HepG2 (cell line): Measurements from ENCODE around the gene CADPS2. TPM values are rescaled to one million over a fixed set of nuclear protein-coding genes. Genes with fewer than 3 reads are reported as not detected.

ENCODE experiments used
- CBFB ChIP-seq: sonication (generic); formaldehyde crosslinking; IDR thresholded peaks from 2 replicates; pipeline ENCODE4 v1.4.0; 2020; ENCODE audit warnings: missing genetic modification reagents
- CENPT ChIP-seq: sonication (generic); formaldehyde crosslinking; IDR thresholded peaks from 2 replicates; pipeline ENCODE4 v1.8.0; 2022; ENCODE audit warnings: low read depth, mild to moderate bottlenecking, moderate library complexity, missing genetic modification reagents
- CTCF ChIP-seq: sonication (generic); formaldehyde crosslinking; IDR thresholded peaks from 2 replicates; pipeline ENCODE4 v1.5.0; 2020; ENCODE audit warnings: mild to moderate bottlenecking, missing genetic modification reagents, moderate library complexity
- DMAP1 ChIP-seq: IDR thresholded peaks from 2 replicates; pipeline ENCODE4 v1.6.1; 2016
- GTF3A ChIP-seq: sonication (generic); formaldehyde crosslinking; conservative IDR thresholded peaks from 2 replicates; pipeline ENCODE4 v1.4.0; 2020; ENCODE audit warnings: mild to moderate bottlenecking, missing genetic modification reagents
- HIVEP1 ChIP-seq: sonication (generic); formaldehyde crosslinking; IDR thresholded peaks from 2 replicates; pipeline ENCODE4 v1.4.0; 2020; ENCODE audit warnings: mild to moderate bottlenecking, missing genetic modification reagents
- JARID2 ChIP-seq: sonication (generic); formaldehyde crosslinking; IDR thresholded peaks from 2 replicates; pipeline ENCODE4 v1.8.1; 2023; ENCODE audit warnings: missing genetic modification reagents, inconsistent platforms; ENCODE audit not compliant: insufficient replicate concordance
- NR2F6 ChIP-seq, 2 experiments: IDR thresholded peaks; 2 replicates each; pipeline ENCODE4 v1.6.1; 2016; ENCODE audit warnings: antibody characterized with exemption in 1 of 2, mild to moderate bottlenecking in 1 of 2
- PAF1 ChIP-seq: IDR thresholded peaks from 2 replicates; pipeline ENCODE4 v1.6.1; 2016; ENCODE audit warnings: missing genetic modification reagents, missing compliant biosample characterization
- PPARG ChIP-seq: conservative IDR thresholded peaks from 2 replicates; pipeline ENCODE4 v1.6.1; 2016; ENCODE audit warnings: missing biosample characterization, missing genetic modification reagents
- SALL1 ChIP-seq: sonication (generic); formaldehyde crosslinking; IDR thresholded peaks from 2 replicates; pipeline ENCODE4 v1.8.0; 2022; ENCODE audit warnings: mild to moderate bottlenecking, missing genetic modification reagents
- SMAD1 ChIP-seq: sonication (generic); formaldehyde crosslinking; IDR thresholded peaks from 2 replicates; pipeline ENCODE4 v1.4.0; 2020; ENCODE audit warnings: missing genetic modification reagents, low read depth, mild to moderate bottlenecking, borderline replicate concordance
- TFDP2 ChIP-seq: sonication (generic); formaldehyde crosslinking; IDR thresholded peaks from 2 replicates; pipeline ENCODE4 v1.4.0; 2020; ENCODE audit warnings: missing genetic modification reagents
- ZNF224 ChIP-seq: sonication (generic); formaldehyde crosslinking; IDR thresholded peaks from 2 replicates; pipeline ENCODE4 v1.5.0; 2020; ENCODE audit warnings: mild to moderate bottlenecking, missing genetic modification reagents
- ZNF3 ChIP-seq: IDR thresholded peaks from 2 replicates; pipeline ENCODE4 v1.7.0; 2017; ENCODE audit warnings: inconsistent platforms
- ZNF430 ChIP-seq: sonication (generic); formaldehyde crosslinking; IDR thresholded peaks from 2 replicates; pipeline ENCODE4 v1.9.0; 2021; ENCODE audit warnings: mild to moderate bottlenecking, missing genetic modification reagents
- ZNF7 ChIP-seq: IDR thresholded peaks from 2 replicates; pipeline ENCODE4 v1.6.1; 2016; ENCODE audit warnings: missing biosample characterization, missing genetic modification reagents
- ZNF749 ChIP-seq: sonication (generic); formaldehyde crosslinking; IDR thresholded peaks from 2 replicates; pipeline ENCODE4 v1.8.0; 2022; ENCODE audit warnings: mild to moderate bottlenecking, missing genetic modification reagents, moderate library complexity, borderline replicate concordance
- ZNF850 ChIP-seq: sonication (generic); formaldehyde crosslinking; conservative IDR thresholded peaks from 2 replicates; pipeline ENCODE4 v1.9.0; 2021; ENCODE audit warnings: mild to moderate bottlenecking, missing genetic modification reagents
- ZSCAN12 ChIP-seq: sonication (generic); formaldehyde crosslinking; IDR thresholded peaks from 2 replicates; pipeline ENCODE4 v1.9.0; 2021; ENCODE audit warnings: mild to moderate bottlenecking, missing genetic modification reagents
- polyA plus RNA-seq, 8 experiments: library from polyadenylated mRNA; depleted of rRNA in 3 of 8; stranded (reverse) in 7 of 8; unstranded in 1 of 8; fragments of >200 nt; fragmentation: Illumina TruSeq in 4 of 8; extraction: Trizol in 4 of 8; gene quantifications; 2 replicates each; pipeline versions ENCODE4 v1.2.1 to v1.2.3, GENCODE V29; 2011 to 2016; ENCODE audit warnings: low read depth in 4 of 8, missing spikeins in 1 of 8, mixed read lengths in 1 of 8; ENCODE audit not compliant: insufficient read depth in 1 of 8
- total RNA-seq, 5 experiments: library from RNA; depleted of rRNA; stranded (reverse); fragments of >200 nt; fragmentation: Illumina TruSeq; extraction: Trizol; gene quantifications; 2 replicates each; pipeline ENCODE4 v1.2.3, GENCODE V29; 2016; ENCODE audit warnings: low read depth in 1 of 5
- TF ChIP-seq, protein P1 (sequence below): sonication (generic); formaldehyde crosslinking; IDR thresholded peaks from 2 replicates; pipeline ENCODE4 v1.5.1; 2020; ENCODE audit warnings: mild to moderate bottlenecking, missing genetic modification reagents, moderate library complexity
- TF ChIP-seq, protein P2 (sequence below): IDR thresholded peaks from 2 replicates; pipeline ENCODE4 v1.6.1; 2016; ENCODE audit warnings: low read depth

CADPS2 gene
- total and polyA plus RNA-seq, 2 of the 13 experiments (the other 11 are each of a cell fraction or from before 2014, with no cell fraction given), result 17.6 to 43.8 TPM

DNA sequence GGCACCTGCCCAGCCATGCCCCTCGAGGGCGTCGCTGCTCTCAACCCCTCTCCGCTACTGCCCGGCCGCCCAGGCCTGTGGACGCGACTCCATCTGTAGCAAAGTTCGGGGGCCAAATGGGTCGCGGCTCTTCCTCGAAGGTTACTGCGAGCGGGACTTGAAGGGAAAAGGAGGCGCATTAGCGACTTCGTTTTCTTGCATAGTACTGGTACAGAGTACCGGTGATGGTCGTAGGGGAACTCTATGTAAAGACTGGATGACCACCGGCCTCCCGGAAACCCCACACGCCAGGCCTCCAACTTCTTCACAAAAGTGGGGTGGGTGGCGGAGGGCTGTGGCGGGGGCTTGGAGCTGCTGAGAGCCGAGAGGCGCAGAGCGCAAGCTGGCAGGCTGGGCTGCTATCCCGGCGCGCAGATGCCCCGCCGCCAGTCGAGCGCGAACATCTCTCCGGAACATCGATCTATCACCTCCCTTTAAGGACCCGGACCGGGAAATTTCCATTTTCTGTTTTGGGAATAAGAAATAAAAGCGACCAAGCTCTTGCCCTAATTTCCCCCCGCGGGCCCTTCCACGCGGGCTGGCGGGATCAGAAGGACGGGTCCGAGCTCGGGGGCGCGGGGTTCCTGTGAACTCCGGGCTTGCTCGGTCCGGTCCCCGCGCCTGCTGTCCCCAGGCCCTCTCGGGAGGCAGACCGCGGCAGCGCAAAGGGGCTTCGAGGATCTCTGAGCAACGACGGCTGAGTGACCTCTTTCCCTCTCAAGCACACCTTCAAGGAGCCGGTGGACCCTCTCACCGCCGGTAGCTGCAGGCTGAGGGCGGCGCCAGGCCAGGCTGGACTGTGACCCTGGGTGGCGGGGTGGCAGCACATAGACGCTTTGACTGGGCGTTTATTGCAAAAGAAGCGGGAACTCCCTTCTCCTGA is 569.5 kb downstream of the CADPS2 start (continued):
- peak; percentile 28; the same call in 1 of the 2 replicates for TF ChIP-seq SALL1 (CRISPR knock-in tag)
- no peak for TF ChIP-seq SMAD1 (CRISPR knock-in tag)
- TF ChIP-seq NR2F6 (IDR thresholded peaks at IDR 0.05), result no peak
- TF ChIP-seq NR2F6 (CRISPR knock-in tag; IDR thresholded peaks at IDR 0.05), result no peak
- TF ChIP-seq PPARG, result no peak
- no peak for TF ChIP-seq CENPT (CRISPR knock-in tag)
- TF ChIP-seq JARID2 (CRISPR knock-in tag), result no peak
- TF ChIP-seq ZNF224 (CRISPR knock-in tag), result no peak
- TF ChIP-seq CBFB (CRISPR knock-in tag), result no peak
- TF ChIP-seq, protein P1, sequence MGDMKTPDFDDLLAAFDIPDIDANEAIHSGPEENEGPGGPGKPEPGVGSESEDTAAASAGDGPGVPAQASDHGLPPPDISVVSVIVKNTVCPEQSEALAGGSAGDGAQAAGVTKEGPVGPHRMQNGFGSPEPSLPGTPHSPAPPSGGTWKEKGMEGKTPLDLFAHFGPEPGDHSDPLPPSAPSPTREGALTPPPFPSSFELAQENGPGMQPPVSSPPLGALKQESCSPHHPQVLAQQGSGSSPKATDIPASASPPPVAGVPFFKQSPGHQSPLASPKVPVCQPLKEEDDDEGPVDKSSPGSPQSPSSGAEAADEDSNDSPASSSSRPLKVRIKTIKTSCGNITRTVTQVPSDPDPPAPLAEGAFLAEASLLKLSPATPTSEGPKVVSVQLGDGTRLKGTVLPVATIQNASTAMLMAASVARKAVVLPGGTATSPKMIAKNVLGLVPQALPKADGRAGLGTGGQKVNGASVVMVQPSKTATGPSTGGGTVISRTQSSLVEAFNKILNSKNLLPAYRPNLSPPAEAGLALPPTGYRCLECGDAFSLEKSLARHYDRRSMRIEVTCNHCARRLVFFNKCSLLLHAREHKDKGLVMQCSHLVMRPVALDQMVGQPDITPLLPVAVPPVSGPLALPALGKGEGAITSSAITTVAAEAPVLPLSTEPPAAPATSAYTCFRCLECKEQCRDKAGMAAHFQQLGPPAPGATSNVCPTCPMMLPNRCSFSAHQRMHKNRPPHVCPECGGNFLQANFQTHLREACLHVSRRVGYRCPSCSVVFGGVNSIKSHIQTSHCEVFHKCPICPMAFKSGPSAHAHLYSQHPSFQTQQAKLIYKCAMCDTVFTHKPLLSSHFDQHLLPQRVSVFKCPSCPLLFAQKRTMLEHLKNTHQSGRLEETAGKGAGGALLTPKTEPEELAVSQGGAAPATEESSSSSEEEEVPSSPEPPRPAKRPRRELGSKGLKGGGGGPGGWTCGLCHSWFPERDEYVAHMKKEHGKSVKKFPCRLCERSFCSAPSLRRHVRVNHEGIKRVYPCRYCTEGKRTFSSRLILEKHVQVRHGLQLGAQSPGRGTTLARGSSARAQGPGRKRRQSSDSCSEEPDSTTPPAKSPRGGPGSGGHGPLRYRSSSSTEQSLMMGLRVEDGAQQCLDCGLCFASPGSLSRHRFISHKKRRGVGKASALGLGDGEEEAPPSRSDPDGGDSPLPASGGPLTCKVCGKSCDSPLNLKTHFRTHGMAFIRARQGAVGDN (CRISPR knock-in tag), result peak; percentile 36; the same call in 1 of the 2 replicates
- TF ChIP-seq PAF1, result no peak
- TF ChIP-seq, protein P2, sequence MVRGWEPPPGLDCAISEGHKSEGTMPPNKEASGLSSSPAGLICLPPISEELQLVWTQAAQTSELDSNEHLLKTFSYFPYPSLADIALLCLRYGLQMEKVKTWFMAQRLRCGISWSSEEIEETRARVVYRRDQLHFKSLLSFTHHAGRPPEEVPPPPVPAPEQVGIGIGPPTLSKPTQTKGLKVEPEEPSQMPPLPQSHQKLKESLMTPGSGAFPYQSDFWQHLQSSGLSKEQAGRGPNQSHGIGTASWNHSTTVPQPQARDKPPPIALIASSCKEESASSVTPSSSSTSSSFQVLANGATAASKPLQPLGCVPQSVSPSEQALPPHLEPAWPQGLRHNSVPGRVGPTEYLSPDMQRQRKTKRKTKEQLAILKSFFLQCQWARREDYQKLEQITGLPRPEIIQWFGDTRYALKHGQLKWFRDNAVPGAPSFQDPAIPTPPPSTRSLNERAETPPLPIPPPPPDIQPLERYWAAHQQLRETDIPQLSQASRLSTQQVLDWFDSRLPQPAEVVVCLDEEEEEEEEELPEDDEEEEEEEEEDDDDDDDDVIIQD (CRISPR knock-in tag), result no peak
- TF ChIP-seq GTF3A, result no peak
- no peak for TF ChIP-seq ZNF7 (CRISPR knock-in tag)
- TF ChIP-seq CTCF (CRISPR knock-in tag), result no peak; the same call in 1 of the 2 replicates
- no peak for TF ChIP-seq HIVEP1 (CRISPR knock-in tag)
- TF ChIP-seq ZNF850 (CRISPR knock-in tag), result no peak
- 0 out of 2 replicates have a peak, but pooled peaks have one; percentile 47 for TF ChIP-seq TFDP2 (CRISPR knock-in tag)
- 0 out of 2 replicates have a peak, but pooled peaks have one; percentile 24 for TF ChIP-seq ZNF430 (CRISPR knock-in tag)
- no peak for TF ChIP-seq ZNF3
- TF ChIP-seq DMAP1 (CRISPR knock-in tag), result no peak
- TF ChIP-seq ZSCAN12 (CRISPR knock-in tag), result no peak
- no peak for TF ChIP-seq ZNF749 (CRISPR knock-in tag)
